ENCODE measurements around the gene PAX2.
"Not testable (repeated sequence)": the region's sequence is repeated elsewhere in the genome, so short reads cannot be mapped to it uniquely, and the experiment has no call there.

Gene PAX2

GRCh38 chr10:100744987-100745881 is at the start of gene PAX2:
TSS of gene PAX2 (plus strand) at chr10:100745582. CDS start at chr10:100746261, 679 bp downstream.
- Mint-ChIP-seq H3K4me1 (peaks cover 62% of the 10 kb centered on the region), H3K4me3 (peak within 1 kb of the TSS; percentile 55), H3K9me3 (no peaks in the 10 kb centered on the region), H3K27me3 (peaks cover 85% of the 10 kb centered on the region), H3K27ac (no peak within 1 kb of the TSS), H3K36me3 (no peaks in the 10 kb centered on the region)
- ATAC-seq = no peak

DNA sequence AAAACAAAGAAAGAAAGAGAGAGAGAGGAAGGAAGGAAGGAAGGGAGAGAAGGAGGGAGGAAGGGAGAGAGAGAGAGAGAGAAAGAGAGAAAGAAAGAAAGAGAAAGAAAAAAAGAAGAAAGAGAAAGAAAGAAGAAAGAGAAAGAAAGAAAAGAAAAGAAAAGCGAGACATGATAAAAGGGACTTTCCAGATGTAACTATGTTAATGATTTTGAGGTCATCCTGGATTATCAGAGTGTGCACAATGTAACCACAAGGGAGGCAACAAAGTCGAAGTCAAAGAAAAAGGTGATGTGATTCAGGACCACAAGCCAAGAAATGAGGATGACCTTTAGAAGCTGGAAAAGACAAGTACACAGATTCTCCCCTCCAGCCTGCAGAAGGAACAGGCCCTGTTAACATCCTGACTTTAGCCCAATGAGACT is 48.9 kb upstream of the PAX2 start:
- H3K4me3 Mint-ChIP-seq = no peak overlapping the region
- no peaks in the 10 kb centered on the region for H3K9me3 Mint-ChIP-seq
- peaks cover 13% of the 10 kb centered on the region for H3K4me1 Mint-ChIP-seq
- H3K27ac Mint-ChIP-seq = no peak overlapping the region
- H3K36me3 Mint-ChIP-seq = no peaks in the 10 kb centered on the region
- H3K27me3 Mint-ChIP-seq = peaks cover 10% of the 10 kb centered on the region
- ATAC-seq = peak; percentile 77

GRCh38 chr10:100697070-100697469 is 48.3 kb upstream of the PAX2 start:
- peaks cover 6% of the 10 kb centered on the region for H3K27me3 Mint-ChIP-seq
- no peak for ATAC-seq
- no peak overlapping the region for H3K27ac Mint-ChIP-seq
- H3K36me3 Mint-ChIP-seq = no peaks in the 10 kb centered on the region
- no peaks in the 10 kb centered on the region for H3K9me3 Mint-ChIP-seq
- H3K4me3 Mint-ChIP-seq = no peak overlapping the region
- H3K4me1 Mint-ChIP-seq = peaks cover 13% of the 10 kb centered on the region

DNA sequence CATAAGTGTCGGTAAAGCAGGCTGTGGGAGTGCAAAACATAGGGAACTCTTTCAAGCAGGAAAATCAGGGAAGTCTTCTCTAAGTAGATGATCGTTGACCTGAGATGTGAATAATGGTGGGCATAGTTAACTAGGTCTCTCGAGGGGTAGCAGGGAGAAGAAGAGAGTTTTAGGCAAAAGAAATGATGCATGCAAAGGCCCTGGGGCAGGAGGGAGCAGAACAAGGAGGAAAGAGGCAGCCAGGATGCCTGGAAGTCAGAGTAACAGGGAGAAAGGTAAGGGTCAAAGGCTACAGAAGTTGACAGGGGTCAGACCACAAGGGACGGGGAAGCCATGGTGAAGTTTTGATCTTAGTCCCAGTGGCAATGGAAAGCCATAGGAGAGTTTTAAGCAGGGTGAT is 47.8 kb upstream of the PAX2 start:
- no peak overlapping the region for H3K4me3 Mint-ChIP-seq
- no peak overlapping the region for H3K27ac Mint-ChIP-seq
- no peak for ATAC-seq
- peaks cover 13% of the 10 kb centered on the region for H3K4me1 Mint-ChIP-seq
- H3K9me3 Mint-ChIP-seq = no peaks in the 10 kb centered on the region
- H3K36me3 Mint-ChIP-seq = no peaks in the 10 kb centered on the region
- peaks cover under 1% of the 10 kb centered on the region for H3K27me3 Mint-ChIP-seq

GRCh38 chr10:100701704-100702103 is 43.7 kb upstream of the PAX2 start:
- not testable (repeated sequence) for H3K9me3 Mint-ChIP-seq, H3K4me1 Mint-ChIP-seq, H3K36me3 Mint-ChIP-seq, H3K4me3 Mint-ChIP-seq, ATAC-seq, H3K27ac Mint-ChIP-seq
- peaks cover 27% of the 10 kb centered on the region for H3K27me3 Mint-ChIP-seq

- Mint-ChIP-seq H3K27ac (no peak overlapping the region), H3K36me3 (no peaks in the 10 kb centered on the region)
- ATAC-seq = no peak
These were observed 40.2 kb upstream of the PAX2 start for GRCh38 chr10:100705139-100705538.

GRCh38 chr10:100707261-100707848 is 38.0 kb upstream of the PAX2 start:
- Mint-ChIP-seq H3K36me3 (no peaks in the 10 kb centered on the region), H3K9me3 (peaks cover 2% of the 10 kb centered on the region), H3K4me1 (no peaks in the 10 kb centered on the region), H3K27me3 (peaks cover 76% of the 10 kb centered on the region), H3K27ac (no peak overlapping the region), H3K4me3 (no peak overlapping the region)
- peak; percentile 31 for ATAC-seq

More at GRCh38 chr10:100705139-100705538, 40.2 kb upstream of the PAX2 start:
- Mint-ChIP-seq H3K4me1 (no peaks in the 10 kb centered on the region), H3K9me3 (peaks cover 2% of the 10 kb centered on the region), H3K4me3 (no peak overlapping the region), H3K27me3 (peaks cover 57% of the 10 kb centered on the region)

GRCh38 chr10:100709146-100710082 is 36.0 kb upstream of the PAX2 start:
- Mint-ChIP-seq H3K4me1 (peaks cover 5% of the 10 kb centered on the region), H3K9me3 (peaks cover 2% of the 10 kb centered on the region), H3K27me3 (peaks cover 89% of the 10 kb centered on the region), H3K36me3 (no peaks in the 10 kb centered on the region), H3K27ac (no peak overlapping the region), H3K4me3 (no peak overlapping the region)
- ATAC-seq = no peak

DNA sequence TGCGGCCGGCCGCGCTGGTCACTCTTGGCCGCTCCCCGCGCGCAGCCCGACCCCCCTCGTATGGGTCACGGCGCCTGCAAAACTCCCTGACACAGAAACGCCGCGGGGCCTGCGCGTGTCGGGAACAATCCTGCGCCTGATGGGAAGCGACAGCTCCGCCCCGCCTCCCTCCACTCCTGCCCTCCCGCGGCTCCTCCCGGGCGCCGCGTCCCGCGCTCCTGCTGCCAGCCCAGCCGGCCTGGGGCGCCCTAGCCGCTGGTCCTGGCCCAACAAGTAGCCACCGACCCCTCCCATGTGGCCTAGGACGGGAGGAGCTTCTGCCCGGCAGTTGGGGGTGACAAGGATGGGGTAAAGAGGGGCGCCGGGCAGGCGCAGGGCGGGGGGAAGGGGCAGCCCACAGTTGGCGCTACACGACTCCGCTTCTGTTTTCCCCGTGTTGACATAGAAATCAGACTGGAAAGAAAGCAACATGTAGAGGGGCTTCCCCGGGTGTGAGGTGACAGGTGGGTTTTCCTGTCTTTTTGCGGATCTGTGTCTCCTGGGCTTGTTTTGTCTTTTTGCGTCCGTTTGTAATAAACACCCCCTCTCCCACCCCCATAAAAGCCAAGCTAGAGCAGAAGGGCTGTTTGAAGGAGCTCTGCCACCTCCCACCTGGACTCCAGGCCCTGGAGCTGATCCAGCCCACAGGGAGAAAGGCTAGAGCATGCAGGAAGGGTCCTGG is 35.1 kb upstream of the PAX2 start:
- H3K36me3 Mint-ChIP-seq = no peaks in the 10 kb centered on the region
- no peak overlapping the region for H3K4me3 Mint-ChIP-seq
- H3K27me3 Mint-ChIP-seq = peaks cover 89% of the 10 kb centered on the region
- H3K27ac Mint-ChIP-seq = no peak overlapping the region
- peaks cover 8% of the 10 kb centered on the region for H3K4me1 Mint-ChIP-seq
- peaks cover 2% of the 10 kb centered on the region for H3K9me3 Mint-ChIP-seq
- ATAC-seq = no peak

GRCh38 chr10:100713049-100713858 is 32.1 kb upstream of the PAX2 start:
- Mint-ChIP-seq H3K4me1 (peaks cover 11% of the 10 kb centered on the region), H3K36me3 (no peaks in the 10 kb centered on the region), H3K27ac (no peak overlapping the region), H3K4me3 (peak overlapping the region; percentile 62), H3K9me3 (no peaks in the 10 kb centered on the region), H3K27me3 (peaks cover 90% of the 10 kb centered on the region)
- ATAC-seq = no peak

GRCh38 chr10:100713859-100714565 is 31.4 kb upstream of the PAX2 start:
- ATAC-seq = no peak
- H3K4me3 Mint-ChIP-seq = no peak overlapping the region
- H3K36me3 Mint-ChIP-seq = no peaks in the 10 kb centered on the region
- H3K27me3 Mint-ChIP-seq = peaks cover 90% of the 10 kb centered on the region
- H3K9me3 Mint-ChIP-seq = no peaks in the 10 kb centered on the region
- peaks cover 11% of the 10 kb centered on the region for H3K4me1 Mint-ChIP-seq
- no peak overlapping the region for H3K27ac Mint-ChIP-seq

DNA sequence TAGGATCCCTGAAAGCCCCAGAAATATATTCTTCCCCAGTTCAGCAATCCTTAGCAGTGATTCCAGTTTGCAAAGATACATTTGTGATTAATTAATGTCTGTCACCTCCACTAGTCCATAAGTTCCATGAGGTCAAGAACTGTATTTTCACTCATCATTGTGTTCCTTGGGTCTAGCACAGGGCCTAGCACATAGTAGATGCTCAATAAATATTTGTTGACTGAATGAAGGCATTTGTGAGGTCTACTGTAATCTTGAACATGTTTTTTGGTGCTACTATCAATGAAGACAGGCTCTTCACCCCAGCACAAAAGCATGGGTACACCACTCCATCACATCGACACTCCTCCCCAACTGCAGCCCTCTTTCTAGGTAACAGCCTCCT is 30.8 kb upstream of the PAX2 start:
- Mint-ChIP-seq H3K36me3 (no peaks in the 10 kb centered on the region), H3K27ac (no peak overlapping the region), H3K4me1 (peaks cover 11% of the 10 kb centered on the region), H3K27me3 (peaks cover 90% of the 10 kb centered on the region), H3K4me3 (no peak overlapping the region), H3K9me3 (no peaks in the 10 kb centered on the region)
- no peak for ATAC-seq

DNA sequence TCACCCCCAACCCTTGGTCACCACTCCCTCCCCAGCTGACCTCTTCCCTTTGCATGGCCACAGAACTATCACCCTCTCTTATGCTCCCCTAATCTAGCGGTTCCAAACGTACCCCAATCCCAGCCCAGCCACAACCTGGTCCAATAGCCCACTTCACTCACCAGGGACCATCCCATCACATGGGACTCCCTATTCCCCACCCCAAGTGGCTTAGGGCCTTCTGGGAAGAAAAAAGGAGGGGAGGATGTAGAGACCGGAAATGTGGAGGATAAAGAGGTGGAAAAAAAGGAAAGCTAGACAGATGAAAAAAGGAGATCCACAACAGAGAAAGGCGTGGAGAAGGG is 30.3 kb upstream of the PAX2 start:
- Mint-ChIP-seq H3K27ac (no peak overlapping the region), H3K27me3 (peaks cover 93% of the 10 kb centered on the region), H3K36me3 (no peaks in the 10 kb centered on the region), H3K9me3 (no peaks in the 10 kb centered on the region), H3K4me3 (peak overlapping the region; percentile 37), H3K4me1 (peaks cover 11% of the 10 kb centered on the region)
- ATAC-seq = no peak
